ENCODE measurements around the gene GAPVD1.
"Not testable (repeated sequence)": the region's sequence is repeated elsewhere in the genome, so short reads cannot be mapped to it uniquely, and the experiment has no call there.

The GAPVD1 gene

GRCh38 chr9:125255781-125256391, 5.7 kb upstream of the GAPVD1 start:
- DNase-seq (ENCODE audit: low read depth) = no peak

- DNase-seq (ENCODE audit: low read depth) = no peak
Observed at GRCh38 chr9:125258160-125258785, 3.4 kb upstream of the GAPVD1 start.

- DNase-seq (ENCODE audit: low read depth) = no peak
Observed at GRCh38 chr9:125258832-125259534, 2.6 kb upstream of the GAPVD1 start.

DNA sequence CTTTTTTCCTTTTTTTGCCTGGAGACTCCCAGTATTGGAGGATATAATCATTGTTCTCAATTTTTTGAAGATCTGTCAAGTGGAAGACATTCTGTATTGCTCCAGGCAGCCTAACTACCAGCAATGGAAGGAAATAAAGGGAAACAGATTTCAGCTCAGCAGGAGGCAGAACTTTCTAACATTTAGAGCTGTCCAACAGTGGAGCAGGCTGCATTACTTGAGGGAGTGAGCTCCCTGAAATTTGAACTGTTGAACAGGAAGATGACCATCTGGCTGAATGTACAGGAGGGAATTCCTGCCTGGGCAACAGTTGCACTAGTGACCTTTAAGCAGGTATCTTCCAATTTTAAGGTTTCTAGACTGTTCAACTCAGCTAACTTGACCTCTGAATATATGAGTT, 1.1 kb upstream of the GAPVD1 start:
- no peak for DNase-seq (ENCODE audit: low read depth)

DNA sequence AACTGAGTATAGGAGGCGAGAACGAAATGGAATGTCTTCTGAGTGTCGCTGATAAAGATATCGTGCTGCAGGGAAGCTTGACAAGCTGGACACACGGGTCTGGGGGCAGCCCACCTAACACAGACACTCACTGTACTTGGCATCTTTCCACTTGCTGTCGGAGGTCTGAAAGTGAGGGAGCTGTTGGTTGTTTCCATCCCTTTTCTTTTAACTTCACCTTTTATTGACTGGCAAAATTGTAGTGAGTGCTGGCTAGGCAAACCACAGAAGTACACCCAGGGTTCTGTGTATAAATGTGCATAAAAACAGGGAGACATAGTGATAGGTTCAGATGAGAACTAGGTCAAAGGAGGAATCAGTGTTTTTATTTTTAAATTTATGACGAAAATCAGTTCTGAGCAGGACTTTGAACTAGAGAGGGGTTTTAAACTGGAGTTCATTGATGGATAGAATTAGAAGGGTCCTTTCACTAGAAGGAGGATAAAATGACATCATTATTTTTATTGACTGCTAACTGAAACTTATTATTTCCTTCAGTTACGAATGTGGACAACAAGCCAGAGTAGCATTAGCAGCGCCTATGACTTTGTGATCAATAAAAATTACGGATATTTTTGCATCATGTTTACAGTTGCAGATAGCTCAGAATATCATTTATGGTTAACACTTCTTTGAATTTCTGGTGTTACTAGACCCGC, 817 bp downstream of the GAPVD1 start:
- no peak for DNase-seq (ENCODE audit: low read depth)

- not testable (repeated sequence) for DNase-seq (ENCODE audit: low read depth)
Observed at GRCh38 chr9:125264068-125264467, 2.4 kb downstream of the GAPVD1 start.

- DNase-seq (ENCODE audit: low read depth) = no peak
Observed at GRCh38 chr9:125268394-125269013, 6.9 kb downstream of the GAPVD1 start.

DNA sequence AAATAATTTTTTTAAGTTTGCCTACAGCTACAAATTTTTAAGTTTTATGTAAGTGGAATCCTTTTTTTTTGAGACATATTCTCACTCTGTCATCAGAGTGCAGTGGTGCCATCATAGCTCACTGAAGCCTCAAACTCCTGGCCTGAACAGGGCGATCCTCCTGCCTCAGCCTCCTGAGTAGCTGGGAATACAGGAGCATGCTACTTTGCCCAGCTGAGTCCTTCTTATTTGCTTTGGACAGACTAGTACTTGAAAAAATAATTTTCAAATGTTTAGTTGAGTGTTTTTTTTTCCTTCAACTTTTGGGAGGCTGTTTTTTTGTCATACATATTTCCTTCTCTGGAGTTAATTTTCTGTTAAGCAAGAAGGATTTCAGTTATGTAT, 7.4 kb downstream of the GAPVD1 start:
- DNase-seq (ENCODE audit: low read depth) = no peak

- no peak for DNase-seq (ENCODE audit: low read depth)
Observed at GRCh38 chr9:125271081-125271480, 9.5 kb downstream of the GAPVD1 start.

GRCh38 chr9:125272697-125273096, 11.1 kb downstream of the GAPVD1 start:
- no peak for DNase-seq (ENCODE audit: low read depth)

DNA sequence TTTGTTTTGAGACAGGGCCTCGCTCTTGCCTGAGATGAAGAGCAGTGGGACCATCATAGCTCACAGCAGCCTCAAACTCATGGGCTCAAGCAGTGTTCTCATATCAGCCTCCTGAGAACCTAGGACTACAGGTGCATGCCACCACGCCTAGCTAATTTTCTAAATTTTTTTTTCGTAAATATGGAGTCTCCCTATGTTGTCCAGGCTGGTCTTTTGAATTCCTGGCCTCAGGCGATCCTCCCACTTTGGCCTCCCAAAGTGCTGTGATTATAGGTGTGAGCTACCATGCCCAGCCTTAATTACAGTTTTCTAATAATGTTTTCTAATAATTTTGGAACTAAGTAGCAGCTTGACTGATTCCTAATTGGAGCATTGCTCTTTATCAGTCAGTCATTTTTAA, 15.1 kb downstream of the GAPVD1 start:
- DNase-seq (ENCODE audit: low read depth) = no peak

- DNase-seq (ENCODE audit: low read depth) = no peak
Observed at GRCh38 chr9:125277411-125277810, 15.8 kb downstream of the GAPVD1 start.

DNA sequence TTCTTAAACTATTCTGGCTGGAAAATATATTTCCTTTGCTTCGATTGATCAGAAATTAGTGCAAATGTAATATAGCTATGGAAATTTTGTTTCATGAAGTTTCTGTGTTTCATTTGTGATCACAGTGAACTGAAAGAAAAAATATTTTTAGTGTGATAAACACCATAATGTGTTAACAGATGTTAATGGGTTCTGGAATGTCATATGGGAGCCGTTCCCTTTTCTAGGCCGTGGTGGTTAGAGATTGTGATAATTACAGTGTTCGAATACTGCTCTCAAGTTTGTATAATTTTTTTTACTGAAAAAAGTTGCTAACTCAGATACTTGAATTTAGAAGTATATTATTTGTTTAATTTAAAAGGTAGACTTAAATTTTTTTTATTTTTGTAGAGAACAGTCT, 19.3 kb downstream of the GAPVD1 start:
- no peak for DNase-seq (ENCODE audit: low read depth)

DNA sequence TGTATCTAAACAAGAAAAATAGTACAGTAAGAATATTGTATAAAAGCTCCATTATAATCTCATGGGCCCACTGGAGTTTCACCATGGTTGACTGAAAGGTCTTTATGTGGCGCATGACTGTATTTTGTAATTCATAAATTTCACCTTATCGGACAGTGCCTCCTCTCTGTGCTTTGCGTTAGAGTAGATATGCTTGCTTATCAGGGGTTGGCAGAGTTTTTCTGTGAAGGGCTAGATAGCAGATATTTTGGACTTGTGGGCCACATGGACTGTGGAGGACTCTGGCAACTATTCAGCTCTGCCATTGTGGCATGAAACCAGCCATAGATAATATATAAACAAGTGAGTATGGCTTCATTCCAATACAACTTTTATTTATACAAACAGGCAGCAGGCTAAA, 23.2 kb downstream of the GAPVD1 start:
- no peak for DNase-seq (ENCODE audit: low read depth)

DNA sequence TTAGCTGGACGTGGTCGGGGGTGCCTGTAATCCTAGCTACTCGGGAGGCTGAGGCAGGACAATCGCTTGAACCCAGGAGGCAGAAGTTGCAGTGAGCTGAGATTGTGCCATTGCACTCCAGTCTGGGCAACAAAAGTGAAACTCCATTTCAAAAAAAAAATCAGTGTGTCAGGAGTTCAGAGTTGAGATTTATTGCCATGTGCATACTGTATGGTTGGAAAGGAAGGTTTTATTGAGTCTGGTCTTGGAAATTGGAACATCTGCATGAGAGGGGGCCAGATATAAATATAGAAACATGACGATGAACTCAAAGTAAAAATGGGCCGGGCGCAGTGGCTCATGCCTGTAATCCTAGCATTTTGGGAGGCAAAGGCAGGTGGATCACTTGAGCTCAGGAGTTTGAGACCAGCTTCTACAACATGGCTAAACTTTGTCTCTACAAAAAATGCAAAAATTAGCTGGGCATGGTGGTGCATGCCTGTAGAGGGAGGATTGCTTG, 25.4 kb downstream of the GAPVD1 start:
- not testable (repeated sequence) for DNase-seq (ENCODE audit: low read depth)

GRCh38 chr9:125293134-125293533, 31.5 kb downstream of the GAPVD1 start:
- DNase-seq (ENCODE audit: low read depth) = no peak

GRCh38 chr9:125295657-125296056, 34.0 kb downstream of the GAPVD1 start:
- no peak for DNase-seq (ENCODE audit: low read depth)

- DNase-seq (ENCODE audit: low read depth) = no peak
Observed at GRCh38 chr9:125296843-125297372, 35.3 kb downstream of the GAPVD1 start.

GRCh38 chr9:125297917-125298316, 36.3 kb downstream of the GAPVD1 start:
- no peak for DNase-seq (ENCODE audit: low read depth)

DNA sequence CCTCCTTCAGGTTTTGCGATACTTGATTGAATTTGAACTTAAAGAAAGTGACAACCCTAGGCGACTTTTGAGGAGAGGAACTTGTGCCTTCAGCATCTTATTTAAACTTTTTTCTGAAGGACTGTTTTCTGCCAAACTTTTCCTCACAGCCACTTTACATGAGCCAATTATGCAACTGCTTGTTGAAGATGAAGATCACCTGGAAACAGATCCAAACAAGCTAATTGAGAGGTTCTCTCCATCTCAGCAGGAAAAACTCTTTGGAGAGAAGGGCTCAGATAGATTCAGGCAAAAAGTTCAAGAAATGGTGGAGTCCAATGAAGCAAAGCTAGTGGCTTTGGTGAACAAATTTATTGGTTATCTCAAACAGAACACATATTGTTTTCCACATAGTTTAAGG, 40.6 kb downstream of the GAPVD1 start:
- DNase-seq (ENCODE audit: low read depth) = no peak

DNA sequence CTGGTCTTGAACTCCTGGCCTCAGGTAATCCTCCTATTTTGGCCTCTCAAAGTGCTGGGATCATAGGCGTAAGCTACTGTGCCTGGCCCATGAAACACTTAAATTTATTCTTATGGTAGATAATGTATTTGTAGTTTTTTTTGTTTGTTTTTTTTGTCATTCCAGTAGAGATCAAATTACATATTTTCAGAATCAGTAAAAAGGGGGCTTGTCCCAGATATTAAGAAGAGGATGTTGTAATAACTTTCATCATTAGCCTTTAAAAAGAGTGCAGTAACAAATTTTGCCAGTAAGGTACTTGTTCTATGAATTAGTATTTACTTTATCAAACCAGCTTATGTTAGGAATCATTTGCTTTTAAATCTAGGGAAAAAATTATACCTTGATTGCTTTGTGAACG, 42.6 kb downstream of the GAPVD1 start:
- no peak for DNase-seq (ENCODE audit: low read depth)

DNA sequence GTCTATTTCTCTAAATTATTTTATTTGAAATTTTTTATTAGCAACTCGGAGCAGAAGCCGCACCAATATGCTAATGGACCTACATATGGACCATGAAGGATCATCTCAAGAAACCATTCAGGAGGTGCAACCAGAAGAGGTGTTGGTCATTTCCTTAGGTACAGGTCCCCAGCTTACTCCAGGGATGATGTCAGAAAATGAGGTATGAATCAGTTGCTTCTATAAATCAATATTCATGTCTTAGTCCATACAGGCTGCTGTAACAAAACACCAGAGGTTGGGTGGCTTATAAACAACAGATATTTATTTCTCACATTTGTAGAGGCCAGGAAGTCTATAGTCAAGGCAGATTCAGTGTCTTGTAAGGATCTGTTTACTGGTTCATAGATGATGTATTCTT, 50.8 kb downstream of the GAPVD1 start:
- DNase-seq (ENCODE audit: low read depth) = no peak
